Hepatocyte (in vitro differentiated cells): ENCODE data around the gene MICU1.

Experiments used
- EZH2 ChIP-seq: fragments of 200-600 bp; sonication (generic); IDR thresholded peaks from 2 replicates; pipeline ENCODE4 v1.6.1; 2016; ENCODE audit warnings: antibody characterized with exemption, mild to moderate bottlenecking, borderline replicate concordance
- EZH2phosphoT487 ChIP-seq: fragments of 200-600 bp; sonication (generic); IDR thresholded peaks from one replicate; pipeline ENCODE4 v1.6.1; 2018; ENCODE audit warnings: antibody characterized with exemption, mild to moderate bottlenecking, low read depth, moderate library complexity; ENCODE audit not compliant: unreplicated experiment, severe bottlenecking
- TF ChIP-seq, protein P1 (sequence below): fragments of 200-600 bp; sonication (generic); IDR thresholded peaks from 2 replicates; pipeline ENCODE4 v1.5.1; 2016; ENCODE audit warnings: antibody characterized with exemption, mild to moderate bottlenecking; ENCODE audit not compliant: poor library complexity

DNA sequence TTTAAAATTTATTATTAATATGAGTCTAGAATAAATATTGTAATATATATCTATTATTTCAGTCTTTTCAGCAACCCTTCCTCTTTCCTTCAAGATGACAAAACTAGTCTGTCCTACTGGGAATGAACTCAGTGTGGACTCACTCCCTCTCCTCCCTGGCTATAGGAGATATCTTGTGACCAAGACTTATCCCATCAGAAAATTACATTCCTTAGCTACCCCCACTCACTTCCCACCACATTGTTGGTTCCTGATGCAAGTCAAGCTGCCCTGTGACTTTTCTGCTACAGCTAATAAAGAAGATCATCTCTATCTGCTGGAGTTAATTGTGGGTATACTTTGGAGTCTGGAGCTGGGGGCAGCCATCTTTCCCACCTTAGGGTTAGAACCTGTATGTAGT lies 38.1 kb upstream of the MICU1 start:
- TF ChIP-seq, protein P1, sequence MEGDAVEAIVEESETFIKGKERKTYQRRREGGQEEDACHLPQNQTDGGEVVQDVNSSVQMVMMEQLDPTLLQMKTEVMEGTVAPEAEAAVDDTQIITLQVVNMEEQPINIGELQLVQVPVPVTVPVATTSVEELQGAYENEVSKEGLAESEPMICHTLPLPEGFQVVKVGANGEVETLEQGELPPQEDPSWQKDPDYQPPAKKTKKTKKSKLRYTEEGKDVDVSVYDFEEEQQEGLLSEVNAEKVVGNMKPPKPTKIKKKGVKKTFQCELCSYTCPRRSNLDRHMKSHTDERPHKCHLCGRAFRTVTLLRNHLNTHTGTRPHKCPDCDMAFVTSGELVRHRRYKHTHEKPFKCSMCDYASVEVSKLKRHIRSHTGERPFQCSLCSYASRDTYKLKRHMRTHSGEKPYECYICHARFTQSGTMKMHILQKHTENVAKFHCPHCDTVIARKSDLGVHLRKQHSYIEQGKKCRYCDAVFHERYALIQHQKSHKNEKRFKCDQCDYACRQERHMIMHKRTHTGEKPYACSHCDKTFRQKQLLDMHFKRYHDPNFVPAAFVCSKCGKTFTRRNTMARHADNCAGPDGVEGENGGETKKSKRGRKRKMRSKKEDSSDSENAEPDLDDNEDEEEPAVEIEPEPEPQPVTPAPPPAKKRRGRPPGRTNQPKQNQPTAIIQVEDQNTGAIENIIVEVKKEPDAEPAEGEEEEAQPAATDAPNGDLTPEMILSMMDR, result no peak
- TF ChIP-seq EZH2, result no peak
- TF ChIP-seq EZH2phosphoT487, result no peak
